GM23338 (cell line): ENCODE results near the gene ATR. TPM values are rescaled to one million over a fixed set of nuclear protein-coding genes. Genes with fewer than 3 reads are reported as not detected.

Source experiments
- CREB1 ChIP-seq: fragments of 250-450 bp; sonication (Bioruptor Pico); IDR thresholded peaks from 2 replicates; pipeline ENCODE4 v1.5.0; 2020; ENCODE audit warnings: low read depth, mild to moderate bottlenecking, moderate library complexity
- ETS1 ChIP-seq: IDR thresholded peaks from 2 replicates; pipeline ENCODE4 v1.6.1; 2016; ENCODE audit warnings: antibody characterized with exemption
- EZH2 ChIP-seq: fragments of 200-600 bp; sonication (generic); IDR thresholded peaks from one replicate; pipeline ENCODE4 v1.8.0; 2017; ENCODE audit warnings: antibody characterized with exemption, mild to moderate bottlenecking, low read depth; ENCODE audit not compliant: unreplicated experiment
- NANOG ChIP-seq: IDR thresholded peaks from 2 replicates; pipeline ENCODE4 v1.6.1; 2016; ENCODE audit warnings: antibody characterized with exemption, borderline replicate concordance
- POLR2AphosphoS5 ChIP-seq: IDR thresholded peaks from 2 replicates; pipeline ENCODE4 v1.6.1; 2016; ENCODE audit warnings: antibody characterized with exemption, low read depth
- REST ChIP-seq: IDR thresholded peaks from one replicate; pipeline ENCODE4 v1.6.1; 2018; ENCODE audit warnings: antibody characterized with exemption; ENCODE audit not compliant: unreplicated experiment
- STAT1 ChIP-seq: IDR thresholded peaks from one replicate; pipeline ENCODE4 v1.6.1; 2016; ENCODE audit warnings: antibody characterized with exemption; ENCODE audit not compliant: unreplicated experiment
- ZNF114 ChIP-seq: fragments of 250-450 bp; sonication (Bioruptor Pico); IDR thresholded peaks from 2 replicates; pipeline ENCODE4 v1.5.0; 2020; ENCODE audit warnings: mild to moderate bottlenecking, moderate library complexity
- ZNF462 ChIP-seq: fragments of 250-450 bp; sonication (Bioruptor Pico); IDR thresholded peaks from 2 replicates; pipeline ENCODE4 v1.5.0; 2020; ENCODE audit warnings: mild to moderate bottlenecking, moderate library complexity
- polyA plus RNA-seq: library from polyadenylated mRNA; unstranded; fragments of >200 nt; fragmentation: Nextera tagmentation; extraction: Ambion mirVana; gene quantifications from 2 replicates; pipeline ENCODE4 v1.2.1, GENCODE V29; 2016
- total RNA-seq: library from RNA; depleted of rRNA; stranded (reverse); fragments of >200 nt; shearing (Covaris generic); gene quantifications from 2 replicates; pipeline ENCODE4 v1.2.3, GENCODE V29; 2014

ATR gene
- total and polyA plus RNA-seq, 2 experiments from 2014 or later: 29.7 to 39.1 TPM

GRCh38 chr3:142595581-142595950 is 17.0 kb upstream of the ATR start (continued):
- TF ChIP-seq ZNF462 (CRISPR knock-in tag): no peak
- no peak for TF ChIP-seq STAT1
- no peak for TF ChIP-seq POLR2AphosphoS5
- TF ChIP-seq REST: no peak
- TF ChIP-seq EZH2: no peak
- no peak for TF ChIP-seq ETS1
- TF ChIP-seq NANOG: no peak
- no peak for TF ChIP-seq CREB1 (CRISPR knock-in tag)
- no peak for TF ChIP-seq ZNF114 (CRISPR knock-in tag)
